Bronchial epithelial cell (primary cell): ENCODE measurements around the gene PLA2G4D. TPM values are rescaled to one million over a fixed set of nuclear protein-coding genes. Genes with fewer than 3 reads are reported as not detected.

Experiments
- DNase-seq: peaks from one replicate; pipeline ENCODE4 v3.0.0-alpha.2; 2010; ENCODE audit warnings: low read depth
- FAIRE-seq: peaks from 2 replicates; lab custom pipeline; 2011; peaks lifted over from hg19 to GRCh38; lab: Jason Lieb, UNC
- H3K27me3 ChIP-seq: 2 replicates; pipeline ENCODE4 v1.5.1; 2011; ENCODE audit warnings: low read length; ENCODE audit not compliant: control insufficient read depth, insufficient read depth
- H3K36me3 ChIP-seq: 2 replicates; pipeline ENCODE4 v1.5.1; 2011; ENCODE audit warnings: low read length; ENCODE audit not compliant: control insufficient read depth, insufficient read depth
- H3K4me3 ChIP-seq: 2 replicates; pipeline ENCODE4 v1.5.1; 2011; ENCODE audit warnings: mild to moderate bottlenecking, low read depth, low read length, control low read depth
- total RNA-seq: library from RNA; depleted of rRNA; stranded (reverse); fragments of >200 nt; gene quantifications from 2 replicates; pipeline ENCODE4 v1.2.1, GENCODE V29; 2014
- TF ChIP-seq, protein P1 (sequence below): IDR thresholded peaks from 2 replicates; pipeline ENCODE4 v1.5.1; 2011; ENCODE audit warnings: mild to moderate bottlenecking, moderate library complexity, low read length, control low read depth, inconsistent platforms; ENCODE audit not compliant: insufficient read depth, severe bottlenecking

The PLA2G4D gene
- total RNA-seq, 1 donor from 2014 or later = under 0.01 TPM

DNA sequence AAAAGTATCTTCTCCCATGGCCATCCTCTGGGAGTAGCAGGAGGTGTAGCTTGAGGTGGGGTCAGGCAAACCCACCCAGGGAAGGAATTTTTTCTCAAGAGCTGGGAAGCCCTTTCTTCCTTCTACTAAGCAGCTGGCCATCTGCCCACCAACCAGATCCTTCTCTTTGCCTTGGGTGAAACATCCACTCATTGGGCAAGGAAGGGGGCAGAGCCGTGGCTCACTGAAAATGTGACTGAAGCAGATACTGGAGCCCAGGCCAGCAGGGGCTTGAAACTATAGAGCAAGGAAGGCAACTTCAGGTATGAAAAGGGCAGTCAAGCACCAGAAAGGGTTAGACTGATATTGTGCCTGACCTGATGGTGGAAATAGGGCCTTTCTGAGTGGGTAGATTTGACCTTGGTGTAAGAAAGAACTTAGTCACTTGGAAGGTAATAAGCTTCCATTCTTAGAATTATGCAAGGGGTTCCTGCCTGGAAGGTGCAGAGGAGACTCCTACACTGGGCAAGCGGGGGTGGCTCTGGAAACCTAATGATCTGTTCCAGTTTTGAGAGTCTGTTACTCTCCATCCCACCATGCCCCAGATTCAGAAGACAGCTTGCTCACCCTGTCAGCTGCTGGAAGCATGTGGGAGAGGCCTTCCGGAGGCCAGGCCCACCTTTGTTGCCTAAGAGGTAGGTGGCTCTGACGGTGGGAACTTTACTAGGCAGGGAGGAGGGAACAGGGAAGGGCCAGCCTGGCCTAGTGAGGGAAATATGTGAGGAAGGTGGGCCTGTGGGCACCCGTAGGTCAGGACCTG, 51.6 kb downstream of the PLA2G4D start:
- Histone ChIP-seq H3K4me3 (no peak overlapping the region), H3K27me3 (no peaks in the 10 kb centered on the region), H3K36me3 (no peaks in the 10 kb centered on the region)
- FAIRE-seq (no peak), DNase-seq (no peak)
- TF ChIP-seq, protein P1, sequence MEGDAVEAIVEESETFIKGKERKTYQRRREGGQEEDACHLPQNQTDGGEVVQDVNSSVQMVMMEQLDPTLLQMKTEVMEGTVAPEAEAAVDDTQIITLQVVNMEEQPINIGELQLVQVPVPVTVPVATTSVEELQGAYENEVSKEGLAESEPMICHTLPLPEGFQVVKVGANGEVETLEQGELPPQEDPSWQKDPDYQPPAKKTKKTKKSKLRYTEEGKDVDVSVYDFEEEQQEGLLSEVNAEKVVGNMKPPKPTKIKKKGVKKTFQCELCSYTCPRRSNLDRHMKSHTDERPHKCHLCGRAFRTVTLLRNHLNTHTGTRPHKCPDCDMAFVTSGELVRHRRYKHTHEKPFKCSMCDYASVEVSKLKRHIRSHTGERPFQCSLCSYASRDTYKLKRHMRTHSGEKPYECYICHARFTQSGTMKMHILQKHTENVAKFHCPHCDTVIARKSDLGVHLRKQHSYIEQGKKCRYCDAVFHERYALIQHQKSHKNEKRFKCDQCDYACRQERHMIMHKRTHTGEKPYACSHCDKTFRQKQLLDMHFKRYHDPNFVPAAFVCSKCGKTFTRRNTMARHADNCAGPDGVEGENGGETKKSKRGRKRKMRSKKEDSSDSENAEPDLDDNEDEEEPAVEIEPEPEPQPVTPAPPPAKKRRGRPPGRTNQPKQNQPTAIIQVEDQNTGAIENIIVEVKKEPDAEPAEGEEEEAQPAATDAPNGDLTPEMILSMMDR = no peak

DNA sequence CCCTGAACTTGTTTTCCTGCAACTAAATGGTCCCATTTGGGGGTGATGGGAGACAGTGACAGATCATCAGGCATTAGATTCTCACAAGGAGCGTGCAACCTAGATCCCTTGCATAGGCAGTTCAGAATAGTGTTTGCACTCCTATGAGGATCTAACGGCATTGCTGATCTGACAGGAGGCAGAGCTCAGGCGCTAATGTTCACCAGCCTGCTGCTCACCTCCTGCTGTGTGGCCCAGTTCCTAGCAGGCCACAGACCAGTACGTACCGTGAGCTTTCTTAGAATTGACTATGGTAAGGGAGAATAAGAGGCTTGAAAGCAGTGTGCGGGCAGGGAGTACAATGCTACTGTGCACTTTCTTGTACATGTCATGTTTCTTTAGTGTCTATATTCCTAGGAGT, 56.0 kb downstream of the PLA2G4D start:
- TF ChIP-seq, protein P1 = no peak
- DNase-seq = no peak
- no peak for FAIRE-seq
- Histone ChIP-seq H3K4me3 (no peak overlapping the region), H3K27me3 (no peaks in the 10 kb centered on the region), H3K36me3 (no peaks in the 10 kb centered on the region)

- TF ChIP-seq, protein P1 = no peak
- Histone ChIP-seq H3K36me3 (no peaks in the 10 kb centered on the region), H3K4me3 (no peak overlapping the region), H3K27me3 (no peaks in the 10 kb centered on the region)
- DNase-seq = peak; percentile 72
- FAIRE-seq = no peak
Measured at GRCh38 chr15:42037656-42038055, 56.7 kb downstream of the PLA2G4D start.

GRCh38 chr15:42036966-42037365, 57.4 kb downstream of the PLA2G4D start:
- Histone ChIP-seq H3K36me3 (no peaks in the 10 kb centered on the region), H3K27me3 (no peaks in the 10 kb centered on the region), H3K4me3 (no peak overlapping the region)
- TF ChIP-seq, protein P1 = no peak
- FAIRE-seq (no peak), DNase-seq (no peak)

GRCh38 chr15:42036112-42036905, 58.1 kb downstream of the PLA2G4D start:
- TF ChIP-seq, protein P1 = no peak
- Histone ChIP-seq H3K4me3 (no peak overlapping the region), H3K27me3 (no peaks in the 10 kb centered on the region), H3K36me3 (no peaks in the 10 kb centered on the region)
- DNase-seq = no peak
- no peak for FAIRE-seq
